Limb (tissue), 2 donors: ENCODE data around the gene INO80C.
"Not testable (repeated sequence)": the region's sequence is repeated elsewhere in the genome, so short reads cannot be mapped to it uniquely, and the experiment has no call there.

Experiments
- DNase-seq, 2 donors: peaks; one replicate each; pipeline ENCODE4 v3.0.0-alpha.2; 2016; ENCODE audit errors: extremely low spot score in 2 of 2

The INO80C gene

DNA sequence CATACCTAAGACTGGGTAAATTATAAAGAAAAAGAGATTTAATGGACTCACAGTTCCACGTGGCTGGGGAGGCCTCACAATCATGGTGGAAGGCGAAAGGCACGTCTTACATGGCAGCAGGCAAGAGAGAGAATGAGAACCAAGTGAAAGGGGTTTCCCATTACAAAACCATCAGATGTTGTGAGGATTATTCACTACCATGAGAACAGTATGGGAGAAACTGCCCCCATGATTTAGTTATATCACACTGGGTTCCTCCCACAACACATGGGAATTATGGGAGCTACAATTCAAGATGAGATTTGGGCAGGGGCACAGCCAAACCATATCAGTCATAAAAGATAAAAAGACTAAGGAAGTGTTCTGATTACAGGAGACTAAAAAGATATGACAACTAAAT, 8.5 kb downstream of the INO80C start:
- DNase-seq, result not testable (repeated sequence)

DNA sequence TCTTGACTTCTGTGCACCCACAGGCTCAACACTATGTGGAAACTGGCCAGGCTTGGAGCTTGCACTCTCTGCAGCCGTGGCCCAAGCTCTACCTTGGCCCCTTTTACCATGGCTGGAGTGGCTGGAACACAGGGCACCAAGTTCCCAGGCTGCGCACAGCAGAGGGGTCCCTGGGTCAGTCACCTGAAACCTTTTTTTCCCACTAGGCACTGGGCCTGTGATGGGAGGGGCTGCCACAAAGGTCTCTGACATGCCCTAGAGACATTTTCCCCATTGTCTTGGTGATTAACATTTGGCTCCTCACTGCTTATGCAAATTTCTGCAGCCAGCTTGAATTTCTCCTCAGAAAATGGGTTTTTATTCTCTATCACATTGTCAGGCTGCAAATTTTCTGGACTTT, 9.4 kb downstream of the INO80C start:
- not testable (repeated sequence) for DNase-seq

DNA sequence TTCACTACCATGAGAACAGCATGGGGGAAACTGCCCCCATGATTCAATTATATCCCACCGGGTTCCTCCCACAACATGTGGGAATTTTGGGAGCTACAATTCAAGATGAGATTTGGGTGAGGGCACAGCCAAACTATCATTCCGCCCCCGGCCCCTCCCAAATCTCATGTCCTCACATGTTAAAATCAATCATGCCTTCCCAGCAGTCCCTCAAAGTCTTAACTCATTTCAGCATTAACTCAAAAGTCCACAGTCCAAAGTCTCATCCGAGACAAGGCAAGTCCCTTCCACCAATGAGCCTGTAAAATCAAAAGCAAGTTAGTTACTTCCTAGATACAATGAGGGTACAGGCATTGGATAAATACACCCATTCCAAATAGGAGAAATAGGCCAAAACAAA, 10.2 kb downstream of the INO80C start:
- DNase-seq, result not testable (repeated sequence)

DNA sequence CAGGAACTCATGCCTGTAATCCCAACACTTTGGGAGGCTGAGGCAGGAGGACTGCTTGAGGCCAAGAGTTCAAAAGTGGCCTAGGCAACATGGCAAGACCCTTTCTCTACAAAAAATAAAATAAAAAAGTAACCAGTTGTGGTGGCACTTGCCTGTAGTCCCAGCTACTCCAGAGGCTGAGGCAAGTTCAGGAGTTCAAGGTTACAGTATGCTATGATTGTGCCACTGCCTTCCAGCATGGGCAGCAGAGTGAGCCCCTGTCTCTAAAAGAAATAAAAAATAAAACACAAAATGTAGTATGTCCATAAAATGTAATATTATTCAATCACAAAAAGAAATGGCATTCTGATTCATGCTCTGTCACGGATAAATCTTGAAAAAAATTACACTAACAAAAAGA, 11.9 kb downstream of the INO80C start:
- DNase-seq, result no peak

DNA sequence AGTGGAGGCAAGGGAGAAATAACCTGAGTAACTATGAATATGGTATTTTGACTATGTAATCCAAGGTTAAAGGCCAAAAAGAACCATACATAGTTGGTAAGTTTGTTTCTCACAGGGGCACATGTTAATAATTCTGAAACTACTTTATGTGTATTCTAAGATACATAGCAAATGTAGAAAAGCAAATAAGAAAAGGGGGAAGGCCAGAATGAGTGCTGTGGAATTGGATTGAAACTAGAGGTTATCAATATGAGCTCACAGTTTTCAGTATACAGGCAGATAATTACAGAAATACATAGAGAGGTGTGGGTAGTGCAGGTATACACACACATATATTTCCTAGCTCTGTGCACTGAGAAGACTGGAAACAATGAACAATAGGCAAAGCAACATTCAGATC, 13.7 kb downstream of the INO80C start:
- no peak for DNase-seq

DNA sequence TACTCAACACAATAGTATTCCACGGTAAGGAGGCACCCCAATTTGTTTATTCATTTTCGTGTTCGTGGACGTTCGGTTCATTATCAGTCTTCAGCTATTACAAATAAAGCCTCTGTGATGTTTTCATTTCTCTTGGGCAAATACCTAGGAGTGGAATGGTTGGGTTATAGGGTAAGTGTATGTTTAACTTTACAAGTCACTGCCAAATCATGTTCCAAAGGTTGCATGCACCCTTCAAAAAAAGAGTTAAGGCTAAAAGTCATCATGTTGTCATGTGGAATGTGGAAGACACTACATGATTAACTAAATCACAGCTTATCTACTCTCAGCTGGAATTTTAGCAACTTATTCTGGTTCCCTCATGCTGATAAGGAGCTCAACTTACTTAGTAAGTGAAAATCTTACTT, 15.8 kb downstream of the INO80C start:
- no peak for DNase-seq

DNA sequence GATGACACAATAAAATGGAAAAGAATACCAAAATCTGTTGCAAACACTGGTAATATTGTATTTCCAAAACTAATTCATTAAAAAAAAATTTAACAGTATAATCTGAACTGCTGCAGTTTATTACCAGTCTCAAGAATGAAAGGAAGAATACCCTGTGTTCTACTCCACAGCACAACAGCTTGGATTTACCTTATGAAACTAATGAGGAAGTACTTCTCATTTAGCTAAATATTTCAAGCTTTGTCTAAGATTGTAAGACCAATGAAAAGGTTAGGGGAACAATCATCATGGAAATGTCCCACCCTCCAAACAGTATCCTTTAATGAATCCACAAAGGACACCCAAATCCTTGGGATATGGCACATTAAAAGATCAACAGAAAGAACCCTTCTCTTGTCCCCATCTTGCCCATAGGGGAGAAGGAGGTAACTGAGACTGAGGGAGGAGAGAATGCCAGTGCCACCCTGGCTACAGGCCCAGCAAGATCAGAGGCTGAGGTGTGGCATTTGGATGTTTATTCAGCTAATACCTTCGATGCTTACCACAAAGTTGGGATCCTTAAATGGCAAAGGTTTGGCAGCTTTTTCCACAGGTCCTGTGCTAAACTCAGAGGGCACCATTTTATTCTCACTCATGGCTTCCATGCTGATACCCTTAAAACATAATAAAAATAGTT, 17.7 kb downstream of the INO80C start:
- DNase-seq, result no peak

DNA sequence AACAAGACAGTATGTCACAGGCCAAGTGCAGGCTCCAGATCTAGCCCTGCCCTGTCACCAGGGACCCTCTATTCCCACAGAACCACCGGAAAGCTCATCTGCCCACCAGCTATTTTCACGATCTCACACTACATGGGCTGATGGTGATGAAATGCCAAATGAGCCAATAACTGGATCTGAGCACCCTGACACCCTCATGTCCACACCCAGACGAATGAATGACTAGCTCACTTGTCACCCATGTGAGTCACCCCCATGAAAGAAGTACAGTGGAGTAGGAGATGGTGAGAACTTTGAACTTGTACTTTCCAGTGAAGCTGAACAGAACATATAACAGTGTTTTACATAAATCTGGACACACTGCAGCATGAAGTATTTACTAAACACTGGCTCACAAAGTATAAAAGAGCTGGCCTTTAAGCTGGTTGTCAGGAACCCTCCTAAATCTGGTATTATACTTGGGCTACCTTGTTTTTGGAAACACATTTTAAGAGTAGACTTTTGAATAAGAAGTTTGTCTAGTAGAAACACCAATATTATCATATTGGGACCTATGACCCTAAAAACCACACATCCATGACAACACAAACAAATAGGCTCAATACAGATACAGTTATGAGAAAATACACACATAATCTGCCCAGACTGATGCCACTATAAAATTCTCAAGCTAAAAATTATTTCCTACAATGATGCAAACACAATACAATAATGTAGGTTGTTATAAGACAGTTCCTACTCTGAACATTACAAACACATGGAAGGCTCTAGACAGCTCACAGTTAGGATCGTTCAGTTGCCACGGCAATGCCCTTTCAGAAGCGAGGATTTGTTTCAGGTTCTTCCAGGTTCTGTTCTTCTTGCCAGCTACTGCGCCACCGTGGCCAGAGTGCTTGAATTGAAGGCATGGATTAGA, 19.0 kb downstream of the INO80C start:
- no peak for DNase-seq

DNA sequence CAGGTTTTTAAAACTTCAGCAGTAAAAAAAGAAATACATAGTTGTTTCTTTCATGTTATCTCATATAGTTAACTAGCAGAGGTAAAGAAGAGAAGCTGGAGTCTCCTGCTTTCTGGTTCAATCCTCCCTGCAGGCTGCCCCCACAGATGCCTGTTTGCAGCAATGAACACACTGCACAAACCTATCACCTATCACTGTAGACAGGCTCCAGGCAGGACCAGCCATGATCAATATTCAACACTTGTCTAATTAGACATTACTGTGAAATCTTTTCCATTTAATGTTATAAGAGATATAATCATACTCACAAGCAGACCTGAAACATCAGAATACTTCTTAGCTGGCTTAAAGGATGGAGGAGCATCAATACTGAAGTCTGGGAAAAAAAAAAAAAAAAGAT, 19.8 kb downstream of the INO80C start:
- no peak for DNase-seq

DNA sequence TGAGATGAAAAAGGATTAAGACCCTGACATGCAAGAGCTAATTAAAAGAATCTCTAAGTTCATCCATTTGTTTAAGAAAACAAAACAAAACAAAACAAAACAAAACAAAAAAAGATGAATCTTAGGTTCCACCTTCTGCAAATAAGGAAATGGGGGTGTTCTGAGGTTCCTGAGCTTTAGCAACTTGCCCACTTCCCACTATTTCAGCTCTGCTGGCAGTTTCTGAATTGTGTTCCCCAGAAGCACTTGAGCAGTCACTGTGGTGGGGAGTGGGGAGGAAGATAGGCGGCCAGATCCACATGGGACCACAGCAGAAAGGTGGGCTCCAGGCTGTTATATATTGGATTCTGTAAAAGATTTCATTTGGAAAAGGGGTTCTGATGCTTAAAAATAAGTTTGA, 20.3 kb downstream of the INO80C start:
- no peak for DNase-seq

DNA sequence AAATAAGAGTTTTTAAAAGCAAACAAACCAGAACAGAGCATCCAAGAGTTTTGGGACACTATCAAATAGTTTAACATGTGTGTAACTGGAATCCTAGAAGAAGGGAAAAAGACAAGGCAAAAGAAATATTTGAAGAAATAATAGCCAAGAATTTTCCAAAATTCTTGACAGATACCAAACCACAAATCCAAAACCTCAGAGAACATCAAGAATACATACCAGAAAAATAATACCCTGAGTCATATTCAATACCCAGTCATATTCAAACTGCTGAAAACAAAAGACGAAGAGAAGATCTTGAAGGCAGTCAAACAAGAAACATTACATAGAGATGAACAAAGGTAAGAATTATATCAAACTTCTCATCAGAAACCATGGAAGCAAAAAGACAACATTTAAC, 22.9 kb downstream of the INO80C start:
- no peak for DNase-seq

DNA sequence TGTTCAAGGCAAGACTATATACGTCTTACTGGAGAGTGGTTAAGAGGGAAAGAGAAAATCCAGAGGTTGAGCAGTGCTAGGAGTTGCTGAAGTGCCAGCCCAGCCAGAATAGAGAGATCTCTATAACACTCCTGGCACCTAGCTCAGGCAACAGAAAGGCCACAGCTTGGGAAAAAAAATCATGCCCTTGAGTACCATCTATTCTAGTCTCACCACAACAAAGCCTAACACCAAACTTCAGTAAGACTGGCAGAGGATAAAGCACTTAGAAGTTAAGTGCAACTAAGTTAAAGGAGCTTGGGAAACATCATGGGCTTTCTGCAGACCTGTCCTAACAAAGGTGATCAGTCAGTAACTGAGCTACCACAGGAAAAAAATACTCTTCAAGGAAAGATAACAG, 24.2 kb downstream of the INO80C start:
- no peak for DNase-seq

DNA sequence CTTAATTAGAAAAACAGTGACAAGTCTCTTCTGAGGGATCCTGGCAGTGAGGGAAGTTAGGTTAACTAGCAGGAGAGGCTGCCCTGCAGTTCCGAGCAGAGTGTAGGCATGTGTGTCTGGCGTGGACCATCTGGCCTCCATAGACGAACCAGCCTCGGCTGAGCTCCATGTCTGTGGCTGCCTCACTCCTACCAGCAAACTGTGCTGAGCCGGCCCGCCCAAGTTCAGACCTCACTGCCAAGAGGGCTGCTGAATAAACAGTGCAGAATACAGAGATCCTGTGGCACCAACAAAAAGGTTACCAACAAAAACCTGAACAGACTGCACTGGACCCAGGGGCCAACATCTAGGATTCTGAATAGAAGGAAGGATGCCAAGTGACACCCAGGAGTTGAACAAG, 27.3 kb downstream of the INO80C start:
- no peak for DNase-seq

DNA sequence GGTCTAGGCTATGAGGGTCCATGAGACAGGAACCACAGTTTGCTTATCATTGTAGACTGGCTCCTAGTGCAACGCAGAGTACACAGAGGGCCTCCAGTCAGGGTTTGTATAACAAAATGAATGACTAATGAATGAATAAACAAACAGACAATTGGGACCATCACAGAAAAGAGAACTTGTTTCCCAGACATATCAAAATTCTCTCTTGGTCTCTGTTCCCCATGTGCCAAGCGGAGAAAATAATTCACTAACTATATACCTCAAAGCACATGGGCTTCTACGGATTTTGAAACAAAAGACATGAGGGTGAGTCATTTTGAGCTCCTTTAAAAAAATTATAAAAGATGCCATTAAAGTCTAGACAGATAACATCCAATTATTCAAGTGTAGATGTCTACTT, 28.0 kb downstream of the INO80C start:
- DNase-seq, result no peak

DNA sequence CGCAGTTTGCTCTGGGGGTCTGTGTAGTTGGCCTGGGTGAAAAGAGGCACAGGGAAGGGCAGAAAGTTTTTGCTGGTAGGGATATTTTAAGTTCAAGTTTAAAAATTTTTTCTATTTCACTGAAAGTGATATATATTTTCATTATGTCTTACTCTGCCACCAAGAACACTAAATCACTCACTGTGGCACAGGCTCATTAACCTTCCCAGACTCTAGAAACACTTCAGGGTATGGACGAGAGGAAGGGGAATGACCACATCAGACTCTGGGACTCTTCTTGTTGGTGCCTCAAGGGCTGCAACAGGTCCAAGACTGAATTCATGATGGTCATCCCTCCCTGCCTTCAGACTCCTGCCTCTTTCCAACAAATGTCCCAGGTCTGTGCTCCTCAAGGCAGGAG, 29.0 kb downstream of the INO80C start:
- no peak for DNase-seq

DNA sequence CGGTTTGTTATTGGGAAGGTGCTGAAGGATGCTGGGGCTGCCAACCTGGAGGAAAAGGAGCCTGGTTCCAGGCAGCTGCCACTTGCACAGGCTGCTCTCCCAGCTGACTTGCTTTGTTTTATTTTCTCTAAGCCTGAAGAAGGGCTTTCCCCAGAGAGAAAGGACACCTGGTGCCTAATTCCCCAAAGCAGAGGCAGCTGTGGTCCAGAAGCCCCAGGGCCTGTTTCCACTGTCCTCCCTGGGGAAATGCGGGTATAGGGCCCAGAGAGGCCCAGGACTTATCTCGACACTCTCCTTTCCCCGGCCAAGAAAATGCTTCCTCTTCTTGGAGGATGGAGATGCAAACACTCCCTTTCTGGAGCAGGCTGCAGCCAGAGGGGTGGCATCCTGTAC, 30.1 kb downstream of the INO80C start:
- DNase-seq, result no peak

DNA sequence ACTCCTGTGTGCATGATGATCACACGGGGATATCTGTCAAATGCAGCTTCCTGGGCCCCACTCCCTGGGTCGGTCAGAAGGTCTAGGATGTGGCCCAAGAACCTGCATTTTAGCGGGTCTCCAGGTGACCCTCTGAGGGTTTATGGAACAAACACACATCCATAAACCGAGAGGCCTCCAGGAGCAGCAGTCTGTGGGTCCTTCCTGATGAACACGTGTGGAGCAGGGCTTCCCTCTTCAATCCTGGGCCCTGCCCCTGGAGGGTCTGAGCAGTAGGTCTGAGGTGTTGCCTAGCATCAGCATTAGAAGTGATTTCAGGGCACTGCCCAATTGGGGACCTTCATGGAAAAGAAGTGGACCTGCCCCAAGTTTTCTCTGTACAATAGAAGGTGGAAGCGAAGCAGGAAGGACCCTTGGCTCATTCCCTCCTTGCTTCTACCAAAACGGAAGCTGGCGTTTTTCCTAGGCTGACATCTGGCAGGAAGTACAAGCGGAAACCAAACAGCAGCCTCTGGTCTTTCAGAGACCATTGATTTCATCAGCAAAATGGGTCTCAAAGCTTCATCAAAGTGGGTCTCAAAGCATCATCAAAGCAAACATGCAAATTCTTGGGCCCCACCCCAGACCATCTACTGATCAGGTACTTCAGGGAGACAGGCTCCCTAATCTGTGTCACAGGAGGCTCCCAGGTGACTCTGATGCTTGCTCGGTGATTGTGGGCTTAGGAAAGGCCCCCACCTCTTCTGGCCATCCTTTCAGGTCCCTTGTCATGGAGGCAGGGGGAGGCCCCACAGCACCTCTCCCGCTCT, 30.7 kb downstream of the INO80C start:
- DNase-seq, result peak in 1 of 2 donors; percentile 9

DNA sequence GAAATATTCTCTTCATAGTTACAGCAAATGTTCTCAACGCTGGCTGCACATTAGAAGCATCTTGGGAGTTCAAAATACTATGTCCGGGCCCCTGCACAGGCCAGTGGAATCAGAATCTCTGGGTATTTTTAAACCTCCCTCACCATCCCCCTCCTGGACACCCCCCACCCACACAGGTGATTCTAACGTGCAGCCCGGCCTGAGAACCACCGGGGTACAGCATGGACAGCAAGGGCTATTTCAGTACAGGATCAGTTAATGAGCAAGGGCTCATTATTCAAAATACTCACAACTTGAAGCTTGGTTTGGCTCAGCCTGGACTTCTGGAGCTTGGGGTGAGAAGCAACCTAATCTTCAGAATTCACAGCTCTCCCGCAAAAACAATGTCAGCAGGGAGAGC, 31.4 kb downstream of the INO80C start:
- no peak for DNase-seq

DNA sequence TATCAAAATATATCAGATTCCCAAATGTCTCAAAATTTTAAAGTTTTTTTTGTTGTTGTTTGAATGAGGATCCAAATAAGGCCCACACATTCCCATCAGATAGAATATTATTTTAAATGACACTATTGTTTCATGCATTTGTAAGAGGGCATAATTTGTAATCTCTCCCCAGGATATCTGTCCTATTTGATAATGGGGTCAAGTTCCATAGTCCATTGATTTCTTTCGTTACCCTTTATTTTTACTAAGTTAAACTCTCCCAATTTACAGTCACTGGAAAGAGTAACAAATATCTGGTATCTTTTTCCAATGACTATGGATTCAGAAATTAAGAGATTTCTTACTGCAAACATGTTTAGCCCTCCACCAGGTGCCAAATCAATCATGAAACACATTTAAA, 32.4 kb downstream of the INO80C start:
- DNase-seq, result no peak

DNA sequence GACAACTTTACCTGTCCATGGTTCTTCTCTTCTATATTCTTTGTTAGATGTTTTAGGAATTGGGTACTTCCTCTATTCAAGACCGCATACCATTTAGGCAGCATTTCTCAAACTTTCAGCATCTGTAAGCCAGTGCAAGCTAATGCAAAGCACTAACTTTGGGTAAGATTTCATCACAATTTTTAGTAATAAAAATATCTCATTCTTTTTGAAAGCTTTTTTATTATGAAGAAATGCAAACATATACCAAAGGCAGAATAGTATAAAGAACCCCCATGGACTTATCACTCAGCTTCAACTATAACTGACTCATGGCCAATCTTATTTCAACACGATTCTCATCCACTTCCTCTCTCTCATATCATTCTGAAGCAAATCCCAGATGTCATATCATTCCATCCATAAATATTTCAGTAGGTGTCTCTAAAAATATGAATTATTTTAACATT, 32.9 kb downstream of the INO80C start:
- no peak for DNase-seq

DNA sequence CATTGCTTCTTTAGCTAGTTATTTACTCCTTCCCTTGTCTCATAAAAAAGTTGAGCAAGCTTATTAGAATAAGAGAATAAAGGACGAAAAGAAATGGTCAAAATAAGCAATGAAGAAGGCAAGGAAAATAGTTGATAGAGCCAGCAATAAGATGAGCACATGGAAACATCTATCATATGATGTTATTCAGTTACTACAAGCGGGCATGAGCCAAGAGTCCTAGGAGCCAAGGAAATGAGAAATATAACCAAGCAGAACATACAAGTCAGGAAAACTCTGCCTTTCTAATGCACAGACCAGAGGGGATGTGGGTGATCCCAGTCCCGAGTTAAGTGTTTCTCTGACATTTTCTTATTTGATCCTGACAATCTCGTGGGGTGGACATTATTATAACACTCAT, 33.9 kb downstream of the INO80C start:
- DNase-seq, result no peak

DNA sequence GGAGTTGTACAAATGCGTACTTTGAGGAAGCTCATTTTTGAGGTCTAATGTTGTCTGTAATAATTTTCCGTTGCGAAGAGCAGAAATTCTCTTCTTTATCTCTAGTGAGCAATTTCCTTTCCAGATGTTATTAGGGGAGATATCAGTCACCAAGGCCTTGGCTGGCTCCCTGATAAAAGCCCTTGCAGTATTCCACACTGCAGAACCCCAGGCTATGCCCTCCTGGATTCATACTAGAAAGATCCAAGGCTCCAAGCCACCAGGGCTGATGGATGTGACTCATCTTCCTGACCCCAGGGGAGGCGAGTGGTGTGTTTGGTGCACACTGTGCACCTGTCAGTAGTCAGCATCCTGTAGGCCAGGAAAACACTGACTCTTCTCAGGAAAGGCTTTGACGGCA, 34.7 kb downstream of the INO80C start:
- DNase-seq, result no peak
